Measurements from ENCODE around the gene OLA1.

GRCh38 chr2:174052584-174052976, 195.8 kb downstream of the OLA1 start:
- TF ChIP-seq CTCF (IDR thresholded peaks at IDR 0.05 in 4 of 5, conservative IDR thresholded peaks at IDR 0.05 in 1 of 5) (no peak), POLR2A (IDR thresholded peaks at IDR 0.05) (no peak)
